ENCODE measurements around the gene UBAC2. TPM values are rescaled to one million over a fixed set of nuclear protein-coding genes. Genes with fewer than 3 reads are reported as not detected.

UBAC2 gene
- total and polyA plus RNA-seq, 4 donors, result 32.9 to 42.3 (median 35.3) TPM

DNA sequence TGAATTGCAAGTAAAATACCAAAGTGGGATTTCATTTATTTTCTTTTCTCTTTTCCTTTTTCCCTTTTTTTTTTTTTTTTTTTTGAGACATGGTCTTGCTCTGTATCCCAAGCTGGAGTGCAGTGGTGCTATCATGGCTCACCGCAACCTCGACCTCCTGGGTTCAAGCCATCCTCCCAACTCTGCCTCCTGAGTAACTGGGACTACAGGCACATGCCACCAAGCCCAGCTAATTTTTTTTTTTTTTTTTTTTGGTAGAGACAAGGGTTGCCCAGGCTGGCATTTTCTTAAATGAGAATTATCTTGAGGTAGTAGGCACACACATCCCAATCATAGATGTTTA lies 175.1 kb downstream of the UBAC2 start:
- Histone ChIP-seq H3K9me3 (ENCODE audit: control insufficient read depth in 4 of 4, low read length in 3 of 4) (no peaks in the 10 kb centered on the region), H3K4me1 (ENCODE audit: control insufficient read depth in 4 of 4, insufficient read depth in 4 of 4, low read length in 3 of 4) (no peaks in the 10 kb centered on the region), H3K27me3 (ENCODE audit: control insufficient read depth in 4 of 4, insufficient read depth in 4 of 4, low read length in 3 of 4) (no peaks in the 10 kb centered on the region), H3K4me3 (ENCODE audit: low read depth in 1 of 3, low read length in 3 of 3) (no peak overlapping the region), H3K36me3 (ENCODE audit: control insufficient read depth in 4 of 4, insufficient read depth in 3 of 4, low read depth in 1 of 4, low read length in 3 of 4) (peaks cover 5 to 13% (median 6%) of the 10 kb centered on the region in 4 donors), H3K27ac (ENCODE audit: low read depth in 1 of 2, low read length in 2 of 2) (no peak overlapping the region), H3K9ac (ENCODE audit: low read depth in 1 of 2, low read length in 2 of 2) (no peak overlapping the region)
- no peak for DNase-seq (ENCODE audit: low spot score)
- TF ChIP-seq SP1 (IDR thresholded peaks at IDR 0.05) (no peak), FOXA1 (IDR thresholded peaks at IDR 0.05) (no peak), FOXA2 (IDR thresholded peaks at IDR 0.05) (no peak), NR2F2 (IDR thresholded peaks at IDR 0.05) (no peak), HNF4G (IDR thresholded peaks at IDR 0.05) (no peak), HNF4A (conservative IDR thresholded peaks at IDR 0.05) (no peak), RAD21 (IDR thresholded peaks at IDR 0.05) (no peak), EGR1 (IDR thresholded peaks at IDR 0.05; ENCODE audit: low read depth in 2 of 2) (no peak), GABPA (IDR thresholded peaks at IDR 0.05 in 1 of 2, conservative IDR thresholded peaks at IDR 0.05 in 1 of 2) (no peak), YY1 (IDR thresholded peaks at IDR 0.05) (no peak), TAF1 (conservative IDR thresholded peaks at IDR 0.05) (no peak), RXRA (IDR thresholded peaks at IDR 0.05) (no peak)
- TF ChIP-seq, protein P1, sequence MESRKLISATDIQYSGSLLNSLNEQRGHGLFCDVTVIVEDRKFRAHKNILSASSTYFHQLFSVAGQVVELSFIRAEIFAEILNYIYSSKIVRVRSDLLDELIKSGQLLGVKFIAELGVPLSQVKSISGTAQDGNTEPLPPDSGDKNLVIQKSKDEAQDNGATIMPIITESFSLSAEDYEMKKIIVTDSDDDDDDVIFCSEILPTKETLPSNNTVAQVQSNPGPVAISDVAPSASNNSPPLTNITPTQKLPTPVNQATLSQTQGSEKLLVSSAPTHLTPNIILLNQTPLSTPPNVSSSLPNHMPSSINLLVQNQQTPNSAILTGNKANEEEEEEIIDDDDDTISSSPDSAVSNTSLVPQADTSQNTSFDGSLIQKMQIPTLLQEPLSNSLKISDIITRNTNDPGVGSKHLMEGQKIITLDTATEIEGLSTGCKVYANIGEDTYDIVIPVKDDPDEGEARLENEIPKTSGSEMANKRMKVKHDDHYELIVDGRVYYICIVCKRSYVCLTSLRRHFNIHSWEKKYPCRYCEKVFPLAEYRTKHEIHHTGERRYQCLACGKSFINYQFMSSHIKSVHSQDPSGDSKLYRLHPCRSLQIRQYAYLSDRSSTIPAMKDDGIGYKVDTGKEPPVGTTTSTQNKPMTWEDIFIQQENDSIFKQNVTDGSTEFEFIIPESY (IDR thresholded peaks at IDR 0.05), result no peak
- TF ChIP-seq, protein P2, sequence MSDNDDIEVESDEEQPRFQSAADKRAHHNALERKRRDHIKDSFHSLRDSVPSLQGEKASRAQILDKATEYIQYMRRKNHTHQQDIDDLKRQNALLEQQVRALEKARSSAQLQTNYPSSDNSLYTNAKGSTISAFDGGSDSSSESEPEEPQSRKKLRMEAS (IDR thresholded peaks at IDR 0.05), result no peak
- TF ChIP-seq, protein P3, sequence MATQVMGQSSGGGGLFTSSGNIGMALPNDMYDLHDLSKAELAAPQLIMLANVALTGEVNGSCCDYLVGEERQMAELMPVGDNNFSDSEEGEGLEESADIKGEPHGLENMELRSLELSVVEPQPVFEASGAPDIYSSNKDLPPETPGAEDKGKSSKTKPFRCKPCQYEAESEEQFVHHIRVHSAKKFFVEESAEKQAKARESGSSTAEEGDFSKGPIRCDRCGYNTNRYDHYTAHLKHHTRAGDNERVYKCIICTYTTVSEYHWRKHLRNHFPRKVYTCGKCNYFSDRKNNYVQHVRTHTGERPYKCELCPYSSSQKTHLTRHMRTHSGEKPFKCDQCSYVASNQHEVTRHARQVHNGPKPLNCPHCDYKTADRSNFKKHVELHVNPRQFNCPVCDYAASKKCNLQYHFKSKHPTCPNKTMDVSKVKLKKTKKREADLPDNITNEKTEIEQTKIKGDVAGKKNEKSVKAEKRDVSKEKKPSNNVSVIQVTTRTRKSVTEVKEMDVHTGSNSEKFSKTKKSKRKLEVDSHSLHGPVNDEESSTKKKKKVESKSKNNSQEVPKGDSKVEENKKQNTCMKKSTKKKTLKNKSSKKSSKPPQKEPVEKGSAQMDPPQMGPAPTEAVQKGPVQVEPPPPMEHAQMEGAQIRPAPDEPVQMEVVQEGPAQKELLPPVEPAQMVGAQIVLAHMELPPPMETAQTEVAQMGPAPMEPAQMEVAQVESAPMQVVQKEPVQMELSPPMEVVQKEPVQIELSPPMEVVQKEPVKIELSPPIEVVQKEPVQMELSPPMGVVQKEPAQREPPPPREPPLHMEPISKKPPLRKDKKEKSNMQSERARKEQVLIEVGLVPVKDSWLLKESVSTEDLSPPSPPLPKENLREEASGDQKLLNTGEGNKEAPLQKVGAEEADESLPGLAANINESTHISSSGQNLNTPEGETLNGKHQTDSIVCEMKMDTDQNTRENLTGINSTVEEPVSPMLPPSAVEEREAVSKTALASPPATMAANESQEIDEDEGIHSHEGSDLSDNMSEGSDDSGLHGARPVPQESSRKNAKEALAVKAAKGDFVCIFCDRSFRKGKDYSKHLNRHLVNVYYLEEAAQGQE (IDR thresholded peaks at IDR 0.05), result no peak
- WGBS, result 96% methylated on average over 2 of the region's 2 CpGs

DNA sequence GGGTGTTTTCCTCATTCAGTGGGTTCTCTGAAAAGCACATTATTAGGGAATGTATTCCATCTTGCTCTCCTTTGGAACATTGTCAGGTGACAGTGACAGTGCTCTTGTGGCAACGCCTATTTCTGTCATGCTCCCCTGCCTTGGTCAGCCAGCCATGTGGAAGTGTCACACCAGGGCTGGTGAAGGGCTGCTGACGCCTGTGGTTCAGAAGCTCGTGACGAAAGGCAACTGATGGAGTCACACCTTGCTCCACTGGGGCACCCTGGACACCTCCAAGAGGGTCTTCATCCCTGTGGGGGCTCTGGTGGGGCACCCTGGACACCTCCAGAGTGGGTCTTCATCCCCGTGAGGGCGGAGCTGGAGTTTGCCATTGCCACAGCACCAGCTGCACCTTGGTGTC lies 175.5 kb downstream of the UBAC2 start:
- no peak overlapping the region for H3K27ac ChIP-seq (ENCODE audit: low read depth in 1 of 2, low read length in 2 of 2)
- no peak overlapping the region for H3K4me3 ChIP-seq (ENCODE audit: low read depth in 1 of 3, low read length in 3 of 3)
- H3K27me3 ChIP-seq (ENCODE audit: control insufficient read depth in 4 of 4, insufficient read depth in 4 of 4, low read length in 3 of 4), result no peaks in the 10 kb centered on the region
- no peak overlapping the region for H3K9ac ChIP-seq (ENCODE audit: low read depth in 1 of 2, low read length in 2 of 2)
- H3K36me3 ChIP-seq (ENCODE audit: control insufficient read depth in 4 of 4, insufficient read depth in 3 of 4, low read depth in 1 of 4, low read length in 3 of 4), result peaks cover 5 to 13% (median 6%) of the 10 kb centered on the region in 4 donors
- no peaks in the 10 kb centered on the region for H3K4me1 ChIP-seq (ENCODE audit: control insufficient read depth in 4 of 4, insufficient read depth in 4 of 4, low read length in 3 of 4)
- no peaks in the 10 kb centered on the region for H3K9me3 ChIP-seq (ENCODE audit: control insufficient read depth in 4 of 4, low read length in 3 of 4)
- TF ChIP-seq FOXA2 (IDR thresholded peaks at IDR 0.05), result no peak
- TF ChIP-seq RAD21 (IDR thresholded peaks at IDR 0.05), result no peak
- TF ChIP-seq RXRA (IDR thresholded peaks at IDR 0.05), result no peak
- no peak for TF ChIP-seq FOXA1 (IDR thresholded peaks at IDR 0.05)
- TF ChIP-seq, protein P2 (IDR thresholded peaks at IDR 0.05), result no peak
- no peak for TF ChIP-seq HNF4A (conservative IDR thresholded peaks at IDR 0.05)
- TF ChIP-seq, protein P4, sequence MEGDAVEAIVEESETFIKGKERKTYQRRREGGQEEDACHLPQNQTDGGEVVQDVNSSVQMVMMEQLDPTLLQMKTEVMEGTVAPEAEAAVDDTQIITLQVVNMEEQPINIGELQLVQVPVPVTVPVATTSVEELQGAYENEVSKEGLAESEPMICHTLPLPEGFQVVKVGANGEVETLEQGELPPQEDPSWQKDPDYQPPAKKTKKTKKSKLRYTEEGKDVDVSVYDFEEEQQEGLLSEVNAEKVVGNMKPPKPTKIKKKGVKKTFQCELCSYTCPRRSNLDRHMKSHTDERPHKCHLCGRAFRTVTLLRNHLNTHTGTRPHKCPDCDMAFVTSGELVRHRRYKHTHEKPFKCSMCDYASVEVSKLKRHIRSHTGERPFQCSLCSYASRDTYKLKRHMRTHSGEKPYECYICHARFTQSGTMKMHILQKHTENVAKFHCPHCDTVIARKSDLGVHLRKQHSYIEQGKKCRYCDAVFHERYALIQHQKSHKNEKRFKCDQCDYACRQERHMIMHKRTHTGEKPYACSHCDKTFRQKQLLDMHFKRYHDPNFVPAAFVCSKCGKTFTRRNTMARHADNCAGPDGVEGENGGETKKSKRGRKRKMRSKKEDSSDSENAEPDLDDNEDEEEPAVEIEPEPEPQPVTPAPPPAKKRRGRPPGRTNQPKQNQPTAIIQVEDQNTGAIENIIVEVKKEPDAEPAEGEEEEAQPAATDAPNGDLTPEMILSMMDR (IDR thresholded peaks at IDR 0.05; ENCODE audit: low read depth, low read length, missing input control), result no peak
- no peak for TF ChIP-seq YY1 (IDR thresholded peaks at IDR 0.05)
- TF ChIP-seq, protein P1 (IDR thresholded peaks at IDR 0.05), result no peak
- no peak for TF ChIP-seq JUND (IDR thresholded peaks at IDR 0.05)
- TF ChIP-seq, protein P5, sequence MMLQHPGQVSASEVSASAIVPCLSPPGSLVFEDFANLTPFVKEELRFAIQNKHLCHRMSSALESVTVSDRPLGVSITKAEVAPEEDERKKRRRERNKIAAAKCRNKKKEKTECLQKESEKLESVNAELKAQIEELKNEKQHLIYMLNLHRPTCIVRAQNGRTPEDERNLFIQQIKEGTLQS (IDR thresholded peaks at IDR 0.05), result no peak
- TF ChIP-seq SP1 (IDR thresholded peaks at IDR 0.05), result no peak
- WGBS, result 90% methylated on average over 6 of the region's 6 CpGs
- DNase-seq (ENCODE audit: low spot score), result no peak
